Hepatocyte (in vitro differentiated cells): ENCODE measurements around the gene DHDDS. TPM values are rescaled to one million over a fixed set of nuclear protein-coding genes. Genes with fewer than 3 reads are reported as not detected.

Experiments used
- DNase-seq: peaks from one replicate; pipeline ENCODE4 v3.0.0-alpha.2; 2016; ENCODE audit warnings: low spot score
- H2AFZ ChIP-seq: fragments of 200-600 bp; sonication (generic); 2 replicates; pipeline ENCODE4 v1.6.0; 2016; ENCODE audit warnings: antibody characterized with exemption, mild to moderate bottlenecking
- H3K27ac ChIP-seq: fragments of 200-600 bp; sonication (generic); 2 replicates; pipeline ENCODE4 v1.5.1; 2016; ENCODE audit warnings: mild to moderate bottlenecking
- H3K27me3 ChIP-seq: fragments of 200-600 bp; sonication (generic); 2 replicates; pipeline ENCODE4 v1.6.1; 2016
- H3K36me3 ChIP-seq: fragments of 200-600 bp; sonication (generic); replicated peaks from 2 replicates; pipeline ENCODE4 v1.5.1; 2016; ENCODE audit warnings: low read depth; ENCODE audit not compliant: insufficient read depth
- H3K4me1 ChIP-seq: fragments of 200-600 bp; sonication (generic); 2 replicates; pipeline ENCODE4 v1.5.1; 2016; ENCODE audit warnings: mild to moderate bottlenecking, moderate library complexity; ENCODE audit not compliant: insufficient read depth
- H3K4me2 ChIP-seq: fragments of 200-600 bp; sonication (generic); 2 replicates; pipeline ENCODE4 v1.6.0; 2016
- H3K4me3 ChIP-seq: fragments of 200-600 bp; sonication (generic); 2 replicates; pipeline ENCODE4 v1.5.1; 2016; ENCODE audit warnings: mild to moderate bottlenecking
- H3K79me2 ChIP-seq: fragments of 200-600 bp; sonication (generic); 2 replicates; pipeline ENCODE4 v1.6.0; 2017; ENCODE audit warnings: mild to moderate bottlenecking
- H3K9me2 ChIP-seq: fragments of 200-600 bp; sonication (generic); replicated peaks from 2 replicates; pipeline ENCODE4 v1.6.0; 2017; ENCODE audit warnings: mild to moderate bottlenecking; ENCODE audit not compliant: insufficient read depth
- H3K9me3 ChIP-seq: fragments of 200-600 bp; sonication (generic); 2 replicates; pipeline ENCODE4 v1.5.1; 2016; ENCODE audit warnings: low read depth, mild to moderate bottlenecking
- H4K20me1 ChIP-seq: fragments of 200-600 bp; sonication (generic); 2 replicates; pipeline ENCODE4 v1.6.0; 2016; ENCODE audit warnings: mild to moderate bottlenecking; ENCODE audit not compliant: insufficient read depth, poor library complexity, severe bottlenecking
- CTCF ChIP-seq: fragments of 200-600 bp; sonication (generic); IDR thresholded peaks from 2 replicates; pipeline ENCODE4 v1.5.1; 2016; ENCODE audit warnings: antibody characterized with exemption, mild to moderate bottlenecking; ENCODE audit not compliant: poor library complexity
- EZH2 ChIP-seq: fragments of 200-600 bp; sonication (generic); IDR thresholded peaks from 2 replicates; pipeline ENCODE4 v1.6.1; 2016; ENCODE audit warnings: antibody characterized with exemption, mild to moderate bottlenecking, borderline replicate concordance
- EZH2phosphoT487 ChIP-seq: fragments of 200-600 bp; sonication (generic); IDR thresholded peaks from one replicate; pipeline ENCODE4 v1.6.1; 2018; ENCODE audit warnings: antibody characterized with exemption, mild to moderate bottlenecking, low read depth, moderate library complexity; ENCODE audit not compliant: unreplicated experiment, severe bottlenecking
- WGBS: methylation state at CpG from one replicate; pipeline ENCODE4 v1.1.6; 2016; ENCODE audit warnings: low lambda C conversion rate; ENCODE audit errors: missing lambda C conversion rate; 5-methylcytosine and 5-hydroxymethylcytosine counted together
- polyA plus RNA-seq: library from polyadenylated mRNA; unstranded; fragments of >200 nt; fragmentation: Nextera tagmentation; extraction: Ambion mirVana; gene quantifications from 2 replicates; pipeline ENCODE4 v1.2.1, GENCODE V29; 2016
- total RNA-seq: library from RNA; depleted of rRNA; stranded (reverse); fragments of >200 nt; gene quantifications from 2 replicates; pipeline ENCODE4 v1.2.3, GENCODE V29; 2014

Gene DHDDS
- total and polyA plus RNA-seq, 2 experiments from 2014 or later = 42.9 to 44.9 TPM

GRCh38 chr1:26483980-26484379 lies 51.9 kb downstream of the DHDDS start:
- no peaks in the 10 kb centered on the region for H3K9me2 ChIP-seq
- no peaks in the 10 kb centered on the region for H3K4me1 ChIP-seq
- TF ChIP-seq CTCF = no peak
- no peak for TF ChIP-seq EZH2
- no peak for TF ChIP-seq EZH2phosphoT487
- no peaks in the 10 kb centered on the region for H3K27me3 ChIP-seq
- DNase-seq = no peak
- 92% methylated on average over 2 of the region's 2 CpGs for WGBS
- no peaks in the 10 kb centered on the region for H3K36me3 ChIP-seq
- no peak overlapping the region for H3K4me3 ChIP-seq
- no peak overlapping the region for H3K27ac ChIP-seq
- no peak overlapping the region for H2AFZ ChIP-seq
- no peaks in the 10 kb centered on the region for H4K20me1 ChIP-seq
- H3K79me2 ChIP-seq = no peaks in the 10 kb centered on the region
- H3K4me2 ChIP-seq = no peak overlapping the region
- H3K9me3 ChIP-seq = no peaks in the 10 kb centered on the region

GRCh38 chr1:26490155-26490554 lies 58.0 kb downstream of the DHDDS start:
- no peak overlapping the region for H3K27ac ChIP-seq
- no peaks in the 10 kb centered on the region for H3K36me3 ChIP-seq
- no peaks in the 10 kb centered on the region for H3K9me3 ChIP-seq
- no peak overlapping the region for H3K4me2 ChIP-seq
- H3K9me2 ChIP-seq = no peaks in the 10 kb centered on the region
- no peaks in the 10 kb centered on the region for H3K4me1 ChIP-seq
- H4K20me1 ChIP-seq = no peaks in the 10 kb centered on the region
- no peaks in the 10 kb centered on the region for H3K27me3 ChIP-seq
- DNase-seq = no peak
- 81% methylated on average over 4 of the region's 4 CpGs for WGBS
- no peak for TF ChIP-seq EZH2phosphoT487
- no peak for TF ChIP-seq EZH2
- TF ChIP-seq CTCF = no peak
- H3K79me2 ChIP-seq = no peaks in the 10 kb centered on the region
- no peak overlapping the region for H3K4me3 ChIP-seq
- H2AFZ ChIP-seq = no peak overlapping the region

GRCh38 chr1:26493267-26493666 lies 61.1 kb downstream of the DHDDS start:
- Histone ChIP-seq H4K20me1 (no peaks in the 10 kb centered on the region), H3K9me2 (no peaks in the 10 kb centered on the region), H3K27ac (no peak overlapping the region), H3K9me3 (no peaks in the 10 kb centered on the region), H3K36me3 (no peaks in the 10 kb centered on the region), H3K4me3 (no peak overlapping the region), H3K4me2 (no peak overlapping the region), H3K4me1 (no peaks in the 10 kb centered on the region), H2AFZ (no peak overlapping the region), H3K79me2 (no peaks in the 10 kb centered on the region), H3K27me3 (no peaks in the 10 kb centered on the region)
- 79% methylated on average over 3 of the region's 3 CpGs for WGBS
- TF ChIP-seq CTCF = no peak
- no peak for TF ChIP-seq EZH2phosphoT487
- TF ChIP-seq EZH2 = no peak
- no peak for DNase-seq

GRCh38 chr1:26493938-26494337 lies 61.8 kb downstream of the DHDDS start:
- H2AFZ ChIP-seq = no peak overlapping the region
- H3K4me1 ChIP-seq = no peaks in the 10 kb centered on the region
- no peaks in the 10 kb centered on the region for H4K20me1 ChIP-seq
- H3K36me3 ChIP-seq = no peaks in the 10 kb centered on the region
- H3K27ac ChIP-seq = no peak overlapping the region
- no peaks in the 10 kb centered on the region for H3K79me2 ChIP-seq
- H3K9me2 ChIP-seq = no peaks in the 10 kb centered on the region
- H3K4me2 ChIP-seq = no peak overlapping the region
- 95% methylated on average over 3 of the region's 3 CpGs for WGBS
- no peak overlapping the region for H3K4me3 ChIP-seq
- DNase-seq = no peak
- TF ChIP-seq EZH2 (no peak), EZH2phosphoT487 (no peak), CTCF (no peak)
- H3K9me3 ChIP-seq = no peaks in the 10 kb centered on the region
- H3K27me3 ChIP-seq = no peaks in the 10 kb centered on the region
